MCF 10A (cell line): ENCODE measurements around the gene GATA5. TPM values are rescaled to one million over a fixed set of nuclear protein-coding genes. Genes with fewer than 3 reads are reported as not detected.

ENCODE experiments used
- BruUV-seq: library from RNA; stranded (reverse); fragments of 400-500 nt; replicated peaks from 2 replicates; lab custom pipeline; 2021; lab: Mats Ljungman, UMichigan
- CTCF ChIA-PET: fragments of 300-600 bp; sonication (Branson Sonifier 250); formaldehyde crosslinking; extraction: SDS; loops from one replicate; lab custom pipeline; 2021; ENCODE audit warnings: antibody characterized with exemption, inconsistent platforms; lab: Yijun Ruan, JAX
- POLR2A ChIA-PET: fragments of 300-600, 350-650 bp; sonication (Branson Sonifier 250); formaldehyde crosslinking; extraction: SDS; loops from one replicate; lab custom pipeline; 2020; ENCODE audit warnings: antibody characterized with exemption, inconsistent platforms; lab: Yijun Ruan, JAX
- DNase-seq: peaks from one replicate; pipeline ENCODE4 v3.0.0-alpha.2; 2018; ENCODE audit not compliant: unreplicated experiment
- H3K27ac Mint-ChIP-seq: one replicate; pipeline ENCODE4 v1.8.0; 2022; ENCODE audit warnings: mild to moderate bottlenecking, low read depth, mixed read lengths; ENCODE audit not compliant: unreplicated experiment
- H3K27me3 Mint-ChIP-seq: one replicate; pipeline ENCODE4 v1.8.0; 2022; ENCODE audit warnings: mixed read lengths; ENCODE audit not compliant: insufficient read depth, unreplicated experiment
- H3K36me3 Mint-ChIP-seq: one replicate; pipeline ENCODE4 v1.8.0; 2022; ENCODE audit warnings: mild to moderate bottlenecking, moderate library complexity, mixed read lengths; ENCODE audit not compliant: insufficient read depth, unreplicated experiment
- H3K4me1 Mint-ChIP-seq: one replicate; pipeline ENCODE4 v1.8.0; 2022; ENCODE audit warnings: mixed read lengths; ENCODE audit not compliant: insufficient read depth, unreplicated experiment
- H3K4me3 Mint-ChIP-seq: one replicate; pipeline ENCODE4 v1.8.0; 2022; ENCODE audit warnings: mild to moderate bottlenecking, moderate library complexity, mixed read lengths; ENCODE audit not compliant: unreplicated experiment
- H3K9me3 Mint-ChIP-seq: one replicate; pipeline ENCODE4 v1.8.0; 2022; ENCODE audit warnings: mixed read lengths; ENCODE audit not compliant: unreplicated experiment
- CTCF ChIP-seq: fragments of 200-600 bp; IDR thresholded peaks from one replicate; pipeline ENCODE4 v1.8.0; 2022; ENCODE audit warnings: antibody characterized with exemption, mild to moderate bottlenecking; ENCODE audit not compliant: unreplicated experiment
- intact Hi-C: fragments of 100-400 bp; cut with micrococcal nuclease; formaldehyde crosslinking; loops from 2 replicates; pipeline ENCODE4 v1.14.1; 2022
- total RNA-seq: library from RNA; stranded (reverse); gene quantifications from 2 replicates; pipeline ENCODE4 v1.2.3, GENCODE V29; 2022

GATA5 gene
- total RNA-seq, 1 experiment from 2014 or later: not detected

GRCh38 chr20:62486484-62486883 is 10.7 kb upstream of the GATA5 start:
- intact Hi-C loops: no loop called here
- Mint-ChIP-seq H3K27ac (no peak overlapping the region), H3K4me1 (no peaks in the 10 kb centered on the region), H3K27me3 (peaks cover 27% of the 10 kb centered on the region), H3K4me3 (no peak overlapping the region), H3K9me3 (no peaks in the 10 kb centered on the region), H3K36me3 (no peaks in the 10 kb centered on the region)
- CTCF ChIA-PET: interaction anchor here (1.0 kb wide), 1 partner anchor 130 kb away, joined by 3 read pairs; no protein-coding TSS in a partner anchor
- POLR2A ChIA-PET: no interaction called here
- TF ChIP-seq CTCF: no peak
- no peak for DNase-seq
- BruUV-seq: no TSS peak

DNA sequence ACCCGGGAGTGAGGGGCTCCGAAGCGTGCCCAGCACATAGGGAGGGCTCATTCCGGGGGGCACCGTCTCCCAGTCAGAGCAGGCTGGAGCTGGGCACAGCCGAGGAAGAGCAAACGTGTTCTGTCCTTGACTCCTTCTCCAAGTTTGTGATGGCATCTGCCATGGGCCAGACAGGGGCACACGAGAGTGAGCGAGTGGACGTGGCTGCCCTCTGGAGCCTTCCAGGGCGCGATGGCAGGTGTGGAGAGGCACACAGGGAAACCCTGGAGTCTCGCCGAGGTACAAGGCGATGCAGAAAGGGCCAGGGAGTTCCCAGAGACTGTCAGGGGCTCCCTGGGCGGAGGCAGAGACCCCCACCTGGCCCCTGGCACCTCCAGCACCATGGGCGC is 9.9 kb upstream of the GATA5 start:
- DNase-seq: no peak
- H3K27me3 Mint-ChIP-seq: peaks cover 27% of the 10 kb centered on the region
- BruUV-seq: no TSS peak
- no peak overlapping the region for H3K27ac Mint-ChIP-seq
- H3K9me3 Mint-ChIP-seq: no peaks in the 10 kb centered on the region
- H3K36me3 Mint-ChIP-seq: no peaks in the 10 kb centered on the region
- TF ChIP-seq CTCF: no peak
- H3K4me3 Mint-ChIP-seq: no peak overlapping the region
- ChIA-PET POLR2A (no interaction called here), CTCF (no interaction called here)
- intact Hi-C loops: no loop called here
- H3K4me1 Mint-ChIP-seq: no peaks in the 10 kb centered on the region

- H3K4me3 Mint-ChIP-seq: no peak overlapping the region
- intact Hi-C loops: no loop called here
- POLR2A ChIA-PET: no interaction called here
These were observed 9.4 kb upstream of the GATA5 start for GRCh38 chr20:62485062-62485700.

GRCh38 chr20:62484478-62484877 is 8.7 kb upstream of the GATA5 start:
- Mint-ChIP-seq H3K27ac (no peak overlapping the region), H3K27me3 (peaks cover 33% of the 10 kb centered on the region), H3K4me1 (no peaks in the 10 kb centered on the region), H3K36me3 (no peaks in the 10 kb centered on the region), H3K9me3 (no peaks in the 10 kb centered on the region), H3K4me3 (no peak overlapping the region)
- intact Hi-C loops: no loop called here
- no peak for TF ChIP-seq CTCF
- BruUV-seq: no TSS peak
- ChIA-PET CTCF (no interaction called here), POLR2A (no interaction called here)
- DNase-seq: no peak

More at GRCh38 chr20:62485062-62485700, 9.4 kb upstream of the GATA5 start:
- CTCF ChIA-PET: no interaction called here
- Mint-ChIP-seq H3K27me3 (peaks cover 27% of the 10 kb centered on the region), H3K4me1 (no peaks in the 10 kb centered on the region), H3K9me3 (no peaks in the 10 kb centered on the region), H3K27ac (no peak overlapping the region), H3K36me3 (no peaks in the 10 kb centered on the region)
- no peak for TF ChIP-seq CTCF
- BruUV-seq: no TSS peak
- no peak for DNase-seq
